SK-N-SH treated with all-trans-retinoic acid at 6 μM for 48 hours (cell line): ENCODE data around the gene FGF3.

Source experiments
- ATAC-seq: fragments of 200-7000 bp; cut with Tn5 transposase; 3 replicates; pipeline ENCODE4 v1.9.1; 2020; ENCODE audit warnings: mild to moderate bottlenecking, moderate library complexity
- ARNTL ChIP-seq: fragments of 450-650 bp; formaldehyde crosslinking; IDR thresholded peaks from 2 replicates; pipeline ENCODE4 v1.5.0; 2020; ENCODE audit warnings: low read depth, mild to moderate bottlenecking, moderate library complexity, borderline replicate concordance
- BACH2 ChIP-seq: fragments of 250-450 bp; sonication (Bioruptor Pico); IDR thresholded peaks from 2 replicates; pipeline ENCODE4 v1.9.0; 2021; ENCODE audit warnings: mild to moderate bottlenecking, borderline replicate concordance
- CREB5 ChIP-seq: fragments of 250-450 bp; sonication (Bioruptor Pico); IDR thresholded peaks from 2 replicates; pipeline ENCODE4 v1.5.1; 2020; ENCODE audit warnings: low read depth, mild to moderate bottlenecking, moderate library complexity
- CSRNP3 ChIP-seq: fragments of 250-450 bp; sonication (Bioruptor Pico); IDR thresholded peaks from 2 replicates; pipeline ENCODE4 v1.5.1; 2021; ENCODE audit warnings: mild to moderate bottlenecking, moderate library complexity
- ESRRG ChIP-seq: fragments of 250-450 bp; sonication (Bioruptor Pico); IDR thresholded peaks from 2 replicates; pipeline ENCODE4 v1.6.1; 2021; ENCODE audit warnings: mild to moderate bottlenecking
- ISL1 ChIP-seq: fragments of 250-450 bp; sonication (Bioruptor Pico); IDR thresholded peaks from 2 replicates; pipeline ENCODE4 v2.1.2; 2022; ENCODE audit warnings: mild to moderate bottlenecking, moderate library complexity
- OSR1 ChIP-seq: fragments of 250-450 bp; sonication (Bioruptor Pico); IDR thresholded peaks from 2 replicates; pipeline ENCODE4 v1.8.0; 2022; ENCODE audit warnings: moderate library complexity, mild to moderate bottlenecking, inconsistent platforms
- PATZ1 ChIP-seq: fragments of 250-450 bp; sonication (Bioruptor Pico); IDR thresholded peaks from 2 replicates; pipeline ENCODE4 v1.8.0; 2020; ENCODE audit warnings: mild to moderate bottlenecking, moderate library complexity, borderline replicate concordance
- POU6F1 ChIP-seq: fragments of 250-450 bp; sonication (Bioruptor Pico); IDR thresholded peaks from 2 replicates; pipeline ENCODE4 v1.8.0; 2021; ENCODE audit warnings: low read depth, mild to moderate bottlenecking, moderate library complexity, borderline replicate concordance
- PPARA ChIP-seq: fragments of 250-450 bp; sonication (Bioruptor Pico); IDR thresholded peaks from 2 replicates; pipeline ENCODE4 v1.5.0; 2020; ENCODE audit warnings: mild to moderate bottlenecking, borderline replicate concordance
- RARB ChIP-seq: fragments of 250-450 bp; sonication (Bioruptor Pico); IDR thresholded peaks from 2 replicates; pipeline ENCODE4 v1.8.0; 2021; ENCODE audit warnings: mild to moderate bottlenecking, moderate library complexity
- TCF4 ChIP-seq: fragments of 250-450 bp; sonication (Bioruptor Pico); IDR thresholded peaks from 2 replicates; pipeline ENCODE4 v1.8.0; 2021; ENCODE audit warnings: mild to moderate bottlenecking, moderate library complexity, borderline replicate concordance
- TSHZ2 ChIP-seq: fragments of 250-450 bp; sonication (Bioruptor Pico); IDR thresholded peaks from 2 replicates; pipeline ENCODE4 v1.5.0; 2020; ENCODE audit warnings: mild to moderate bottlenecking, moderate library complexity
- ZC3H10 ChIP-seq: fragments of 250-450 bp; sonication (Bioruptor Pico); IDR thresholded peaks from 2 replicates; pipeline ENCODE4 v1.5.1; 2021; ENCODE audit warnings: mild to moderate bottlenecking, moderate library complexity
- ZFP3 ChIP-seq: fragments of 250-450 bp; sonication (Bioruptor Pico); IDR thresholded peaks from 2 replicates; pipeline ENCODE4 v1.5.0; 2020; ENCODE audit warnings: mild to moderate bottlenecking, moderate library complexity
- ZFP30 ChIP-seq: fragments of 450-650 bp; formaldehyde crosslinking; IDR thresholded peaks from 2 replicates; pipeline ENCODE4 v1.5.0; 2022; ENCODE audit warnings: mild to moderate bottlenecking, moderate library complexity
- ZNF565 ChIP-seq: fragments of 450-650 bp; formaldehyde crosslinking; conservative IDR thresholded peaks from 2 replicates; pipeline ENCODE4 v1.5.0; 2020; ENCODE audit warnings: low read depth, mild to moderate bottlenecking, moderate library complexity
- ZNF70 ChIP-seq: fragments of 450-650 bp; formaldehyde crosslinking; IDR thresholded peaks from 2 replicates; pipeline ENCODE4 v1.5.0; 2020; ENCODE audit warnings: mild to moderate bottlenecking, moderate library complexity
- ZNF8 ChIP-seq: fragments of 450-650 bp; formaldehyde crosslinking; IDR thresholded peaks from 2 replicates; pipeline ENCODE4 v1.5.0; 2020; ENCODE audit warnings: mild to moderate bottlenecking, moderate library complexity

The FGF3 gene

GRCh38 chr11:69821511-69822040, 2.4 kb upstream of the FGF3 start:
- ATAC-seq, result no peak
- no peak for TF ChIP-seq RARB (CRISPR knock-in tag)

- no peak for ATAC-seq
- TF ChIP-seq ZC3H10 (CRISPR knock-in tag) (no peak), ZNF565 (CRISPR knock-in tag) (no peak)
These were observed 1.2 kb upstream of the FGF3 start for GRCh38 chr11:69820441-69820840.

- ATAC-seq, result no peak
These were observed 390 bp upstream of the FGF3 start for GRCh38 chr11:69819541-69820070.

More at GRCh38 chr11:69819541-69820070, 390 bp upstream of the FGF3 start:
- no peak for TF ChIP-seq PPARA (CRISPR knock-in tag)
- no peak for TF ChIP-seq OSR1 (CRISPR knock-in tag)
- TF ChIP-seq ISL1, result no peak
- no peak for TF ChIP-seq TSHZ2 (CRISPR knock-in tag)
- TF ChIP-seq BACH2 (CRISPR knock-in tag), result no peak
- no peak for TF ChIP-seq ZNF8
- no peak for TF ChIP-seq ZFP30
- TF ChIP-seq CREB5 (CRISPR knock-in tag), result no peak
- no peak for TF ChIP-seq TCF4 (CRISPR knock-in tag)
- TF ChIP-seq ESRRG (CRISPR knock-in tag), result no peak
- no peak for TF ChIP-seq ZNF70 (CRISPR knock-in tag)
- TF ChIP-seq CSRNP3 (CRISPR knock-in tag), result no peak
- no peak for TF ChIP-seq RARB (CRISPR knock-in tag)
- TF ChIP-seq PATZ1 (CRISPR knock-in tag), result no peak
- no peak for TF ChIP-seq ARNTL (CRISPR knock-in tag)
- no peak for TF ChIP-seq ZFP3 (CRISPR knock-in tag)
- no peak for TF ChIP-seq POU6F1 (CRISPR knock-in tag)
- no peak for TF ChIP-seq ZNF565 (CRISPR knock-in tag)
- TF ChIP-seq, all 23 proteins: peak for 0
